Left renal cortex interstitium (tissue), 4 donors: ENCODE results near the gene SEBOX. TPM values are rescaled to one million over a fixed set of nuclear protein-coding genes. Genes with fewer than 3 reads are reported as not detected.

ENCODE experiments used
- DNase-seq, 4 donors: peaks; one replicate each; pipeline ENCODE4 v3.0.0-alpha.2; 2013; ENCODE audit warnings: low read depth in 4 of 4, low spot score in 2 of 4, missing footprints in 1 of 4
- polyA plus RNA-seq, 4 donors: library from polyadenylated mRNA; unstranded; fragments of 120-200 nt; gene quantifications; one replicate each; pipeline ENCODE4 v1.2.1, GENCODE V29; 2013; ENCODE audit not compliant: insufficient read length in 4 of 4

SEBOX gene
- polyA plus RNA-seq, 4 donors = not detected

DNA sequence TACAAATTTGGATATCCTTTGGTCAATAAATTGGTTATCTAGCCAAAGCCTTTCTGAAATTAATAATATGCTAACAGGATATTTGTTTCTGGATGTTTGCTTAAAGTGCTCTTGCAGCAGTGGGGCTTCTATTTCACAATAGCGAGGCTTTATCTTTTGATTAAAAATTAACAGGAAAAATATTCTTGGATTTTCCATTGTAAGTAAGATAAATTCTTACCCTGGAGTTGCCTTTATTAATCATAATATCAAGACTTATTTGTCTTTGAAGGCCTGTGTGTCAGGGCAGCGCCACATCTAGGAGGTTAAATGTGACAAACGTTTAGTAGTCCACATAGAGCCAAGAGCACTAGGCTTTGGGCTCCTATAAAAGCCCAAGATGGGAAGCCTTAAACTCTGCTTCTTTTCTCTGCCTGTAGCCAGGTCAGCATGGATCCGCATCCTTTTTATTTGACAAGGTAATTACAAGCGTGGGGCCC is 40.7 kb downstream of the SEBOX start:
- no peak for DNase-seq

DNA sequence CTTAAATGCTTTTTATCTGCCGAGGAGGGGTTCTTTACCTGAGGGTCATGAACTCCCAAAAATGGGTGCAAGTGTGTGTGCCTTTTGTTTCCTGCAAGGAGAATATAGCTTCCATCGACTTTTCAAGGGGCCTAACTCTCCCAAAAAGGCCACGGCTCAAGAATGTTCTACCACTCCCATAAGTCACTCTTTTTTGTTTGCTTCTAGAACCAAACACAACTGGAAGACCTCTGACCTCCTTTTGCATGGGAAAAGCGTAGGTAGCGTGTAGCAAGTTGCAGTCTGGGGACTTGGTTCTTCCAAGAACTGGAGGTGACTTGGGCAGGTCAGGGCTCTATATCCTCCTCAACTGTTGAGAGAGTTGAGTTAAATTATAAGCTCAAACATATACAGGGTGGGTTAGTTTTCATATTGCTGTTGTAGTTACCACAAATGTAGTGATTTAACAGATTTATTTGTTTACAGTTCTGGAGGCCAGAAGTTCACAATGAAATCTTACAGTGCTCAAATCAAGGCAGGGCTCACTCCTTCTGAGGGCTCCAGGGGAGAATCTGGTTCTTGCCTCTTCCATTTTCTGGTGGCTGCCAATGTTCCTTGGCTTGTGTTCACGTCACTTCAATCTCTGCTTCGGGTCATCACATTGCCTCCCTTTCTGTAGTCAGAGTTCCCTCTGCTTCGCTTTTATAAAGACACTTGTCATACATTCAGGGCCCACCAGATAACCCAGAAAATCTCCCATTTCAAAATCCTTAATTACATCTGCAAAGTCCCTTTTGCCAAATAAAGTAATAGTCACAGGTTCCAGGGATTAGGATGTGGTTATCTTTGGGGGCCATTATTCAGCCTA is 44.6 kb downstream of the SEBOX start:
- DNase-seq = no peak

DNA sequence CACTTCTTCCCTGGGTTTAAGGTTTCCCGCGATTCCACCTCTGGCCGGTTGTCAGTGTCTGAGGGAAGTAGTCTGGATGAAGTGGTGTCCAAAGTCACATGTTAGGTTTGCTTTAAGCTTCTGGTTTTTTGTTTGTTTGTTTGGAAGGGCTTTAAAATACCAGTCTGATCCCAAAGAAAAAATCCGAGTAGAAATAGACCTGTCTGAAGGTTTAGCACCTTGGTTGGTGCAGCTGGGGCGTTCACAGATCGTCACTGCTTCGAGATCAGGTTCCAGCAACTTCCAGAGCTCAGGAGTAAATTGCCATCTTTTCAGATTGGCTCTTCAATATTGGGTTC is 45.4 kb downstream of the SEBOX start:
- peak in 1 of 4 donors; percentile 39 for DNase-seq

DNA sequence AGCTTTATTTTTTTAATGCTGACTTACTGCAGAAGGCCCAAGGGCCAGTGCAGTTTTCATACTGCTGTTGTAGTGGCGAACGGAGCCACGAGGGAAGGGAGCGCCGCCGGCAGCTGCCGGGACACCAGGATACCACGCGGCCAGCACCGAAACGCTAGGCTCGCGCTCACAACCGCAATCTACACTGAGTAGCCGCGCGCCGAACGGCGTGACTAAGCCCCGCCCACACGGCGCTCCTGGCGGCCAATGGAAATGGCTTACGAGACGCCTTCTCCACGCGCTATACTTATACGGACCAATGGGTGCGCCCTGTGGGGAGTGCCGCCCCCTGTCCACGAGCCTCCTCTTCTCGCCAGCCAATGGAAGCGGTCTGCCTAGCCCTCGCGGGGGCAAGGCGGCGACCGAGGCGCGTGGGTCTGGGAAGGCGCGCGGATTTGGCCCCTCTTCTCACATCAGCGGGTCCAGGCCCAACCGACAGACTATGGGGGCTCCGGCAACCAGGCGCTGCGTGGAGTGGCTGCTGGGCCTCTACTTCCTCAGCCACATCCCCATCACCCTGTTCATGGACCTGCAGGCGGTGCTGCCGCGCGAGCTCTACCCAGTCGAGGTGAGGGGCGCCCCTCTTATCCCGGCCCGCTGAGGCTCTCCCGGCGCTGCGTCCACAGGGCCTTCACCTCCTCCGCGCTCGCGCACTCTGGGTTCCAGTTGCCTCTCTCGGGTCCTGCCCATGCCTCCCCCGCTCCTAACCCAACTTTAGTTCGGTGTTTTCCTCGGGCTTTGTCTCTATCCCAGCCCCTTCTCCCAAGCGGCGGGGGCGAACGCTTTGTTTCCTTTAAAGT is 46.0 kb downstream of the SEBOX start, which contains the start of gene TMEM97:
Gene TMEM97, plus strand, starts transcription at position 442 of the 839 bp plus-strand sequence. Its CDS starts 40 bp downstream, at position 482.
- peak; percentile 84 to 93 (median 90) for DNase-seq

DNA sequence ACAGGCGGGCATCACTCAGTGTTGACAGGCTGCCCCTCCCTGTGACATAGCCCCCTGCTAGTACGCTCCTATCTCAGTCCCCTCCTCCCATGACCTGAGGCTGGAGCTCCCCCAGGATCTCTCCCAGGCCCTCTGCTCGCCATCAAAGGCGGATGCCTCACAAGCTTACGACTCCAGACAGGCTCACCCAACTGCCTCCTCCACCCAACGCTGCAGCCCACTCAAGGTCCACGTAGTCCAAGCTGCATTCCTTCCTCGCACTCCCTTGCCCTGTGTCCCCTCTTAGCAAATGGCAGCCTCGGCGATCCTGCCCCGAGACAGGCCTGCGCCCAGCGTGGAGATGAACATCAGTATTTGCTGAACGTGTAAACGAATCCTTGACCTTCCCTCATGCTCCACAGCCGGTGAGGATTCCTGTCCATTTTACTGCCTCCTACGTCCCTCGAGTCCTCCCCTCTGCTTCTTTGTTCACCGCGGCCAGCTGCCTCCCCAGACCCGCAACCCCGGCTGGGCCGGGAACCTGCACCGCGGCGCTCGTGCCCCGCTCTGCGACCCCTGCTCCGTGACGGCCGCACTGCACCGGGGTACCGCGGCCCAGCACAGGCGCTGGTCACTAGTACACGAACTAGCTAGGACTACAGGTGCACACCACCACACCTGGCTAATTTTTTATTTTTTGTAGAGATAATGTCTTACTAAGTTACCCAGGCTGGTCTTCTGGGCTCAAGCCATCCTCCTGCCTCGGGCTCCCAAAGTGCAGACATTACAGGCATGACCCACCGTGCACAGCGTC is 46.8 kb downstream of the SEBOX start:
- DNase-seq = no peak

DNA sequence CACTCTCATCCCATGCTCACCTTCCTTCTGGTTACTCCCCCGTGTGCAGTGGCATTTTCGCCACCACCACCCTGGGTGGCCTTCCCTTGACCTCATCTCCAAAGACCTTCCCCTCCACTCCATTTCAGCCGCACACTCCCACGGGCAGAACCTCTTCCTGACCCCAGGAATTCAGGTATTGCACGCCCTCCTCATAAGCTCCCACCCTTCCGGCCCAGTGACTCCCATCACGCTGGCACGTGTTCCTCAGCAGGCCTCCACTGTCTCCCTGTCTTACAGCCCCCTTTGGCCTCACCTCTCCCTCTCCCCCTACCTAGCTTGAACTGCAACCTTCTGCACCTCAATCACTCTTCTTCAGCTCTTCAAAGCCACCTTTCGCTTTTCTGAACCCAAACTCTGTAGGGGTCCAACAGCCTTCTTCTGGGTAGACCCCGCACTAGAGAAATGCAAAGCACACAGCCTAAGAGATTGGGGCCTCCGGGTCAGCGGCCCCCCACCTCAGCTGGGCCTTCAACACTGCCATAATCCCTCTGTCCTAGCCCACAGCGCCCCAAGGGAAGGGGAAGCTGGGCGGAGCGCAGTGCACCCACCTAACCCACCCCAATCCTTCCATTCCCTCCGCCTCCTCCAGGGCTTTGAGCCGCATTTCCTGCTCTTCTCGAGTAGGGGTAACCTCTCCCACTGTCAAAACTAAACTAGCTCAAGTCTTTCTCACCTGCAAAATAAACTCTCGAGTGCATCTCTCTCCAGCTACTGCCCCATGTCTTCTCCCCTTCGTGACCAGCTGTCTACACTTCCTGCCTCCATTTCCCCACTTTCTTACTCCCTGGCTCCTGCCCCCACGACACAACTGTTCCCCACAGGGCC is 47.7 kb downstream of the SEBOX start:
- DNase-seq = no peak

DNA sequence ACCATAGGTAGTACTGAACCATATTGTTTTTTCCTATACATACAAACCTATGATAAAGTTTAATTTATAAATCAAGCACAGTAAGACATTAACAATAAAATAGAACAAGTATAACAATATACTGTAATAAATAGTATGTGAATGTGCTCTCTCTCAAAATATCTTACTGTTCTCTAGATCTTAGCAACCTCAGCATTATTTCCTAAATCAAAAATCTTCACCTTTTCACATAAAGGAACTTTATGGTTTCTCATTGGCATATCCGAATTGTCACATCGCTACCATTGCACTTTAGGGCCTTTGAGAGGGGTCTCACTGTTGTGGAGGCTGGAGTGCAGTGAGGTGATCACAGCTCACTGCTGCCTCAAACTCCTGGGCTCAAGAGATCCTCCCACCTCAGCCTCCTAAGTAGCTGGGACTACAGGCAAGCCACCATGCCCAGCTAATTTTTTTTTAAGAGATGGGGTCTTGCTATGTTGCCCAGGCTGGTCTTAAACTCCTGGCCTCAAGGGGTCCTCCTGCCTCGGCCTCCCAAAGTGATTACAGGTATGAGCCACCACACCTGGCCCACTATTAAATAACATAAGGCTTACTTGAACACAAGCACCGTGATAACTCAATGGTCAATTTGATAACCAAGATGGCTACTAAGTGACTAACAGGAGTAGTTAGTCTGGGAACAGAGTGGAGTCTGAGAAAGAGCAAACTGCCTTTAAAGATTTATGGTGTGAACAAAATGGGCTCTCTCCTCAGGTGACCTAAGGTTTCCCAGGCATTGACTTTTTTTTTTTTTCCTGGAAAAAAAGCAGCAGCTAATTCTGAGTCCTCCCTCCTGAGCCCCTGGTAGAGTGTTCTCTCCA is 48.9 kb downstream of the SEBOX start:
- no peak for DNase-seq

DNA sequence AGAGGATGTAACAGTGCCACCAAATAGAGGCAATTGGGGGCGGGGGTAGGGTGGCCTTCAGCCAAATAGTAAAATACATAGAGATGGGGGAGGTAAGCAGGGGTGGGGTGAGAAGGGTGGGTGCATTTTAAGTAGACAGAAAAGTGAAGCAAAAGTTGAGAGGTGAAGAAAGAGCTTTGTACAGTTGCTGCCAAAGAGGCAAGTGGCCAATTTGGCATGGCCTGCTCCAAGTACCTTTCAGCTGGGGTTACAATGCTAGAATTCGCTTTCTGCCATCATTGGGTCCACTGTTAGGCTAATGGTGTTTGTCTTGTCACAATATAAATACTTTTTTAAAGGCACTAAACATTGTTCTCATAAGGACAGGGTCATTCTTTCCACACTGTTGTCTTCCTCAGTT is 51.2 kb downstream of the SEBOX start:
- DNase-seq = no peak

Other genes with a start within 250 kb of the SEBOX start
- gene TMEM97, start 46.0 kb downstream of the SEBOX start, polyA plus RNA-seq = 10 to 100 TPM; 49.6 to 55.8 (median 51.5) TPM
- gene IFT20, start 29.7 kb downstream of the SEBOX start, polyA plus RNA-seq = 10 to 100 TPM; 52.7 to 61.2 (median 57.5) TPM
- gene TNFAIP1, start 29.4 kb downstream of the SEBOX start, polyA plus RNA-seq = 10 to 100 TPM; 41.0 to 42.9 (median 42.3) TPM
- gene POLDIP2, start 7.7 kb downstream of the SEBOX start, polyA plus RNA-seq = 10 to 100 TPM; 82.9 to 97.9 (median 89.8) TPM
- 10 to 100 TPM in 3 of 4 donors, 1 to 10 TPM in 1; 9.2 to 39.3 (median 17.5) TPM for gene VTN, start 5.1 kb upstream of the SEBOX start, polyA plus RNA-seq
- 10 to 100 TPM; 11.7 to 16.6 (median 15.0) TPM for gene SARM1, start 6.5 kb upstream of the SEBOX start, polyA plus RNA-seq
- gene SLC46A1, start 41.0 kb upstream of the SEBOX start, polyA plus RNA-seq = 10 to 100 TPM; 13.3 to 18.6 (median 13.4) TPM
- 10 to 100 TPM in 3 of 4 donors, 1 to 10 TPM in 1; 6.0 to 19.3 (median 14.6) TPM for gene SLC13A2, start 108.4 kb upstream of the SEBOX start, polyA plus RNA-seq
- under 1 TPM; 0.33 to 0.81 (median 0.56) TPM for gene FOXN1, start 141.1 kb upstream of the SEBOX start, polyA plus RNA-seq
- 10 to 100 TPM; 55.6 to 79.7 (median 65.4) TPM for gene UNC119, start 187.4 kb upstream of the SEBOX start, polyA plus RNA-seq
- gene PIGS, start 206.3 kb upstream of the SEBOX start, polyA plus RNA-seq = 100 to 1,000 TPM in 2 of 4 donors, 10 to 100 TPM in 2; 91.2 to 103 (median 95.8) TPM
- gene ALDOC, start 211.7 kb upstream of the SEBOX start, polyA plus RNA-seq = 10 to 100 TPM; 17.7 to 31.4 (median 24.6) TPM
- 10 to 100 TPM; 41.8 to 71.2 (median 53.9) TPM for gene SPAG5, start 233.8 kb upstream of the SEBOX start, polyA plus RNA-seq
- 10 to 100 TPM in 2 of 4 donors, 1 to 10 TPM in 2; 4.5 to 34.0 (median 16.9) TPM for gene RSKR, start 249.0 kb upstream of the SEBOX start, polyA plus RNA-seq